ENCODE measurements around the gene PTPRN2.
A peak's percentile ranks its signal among the peaks of the same experiment; 100 is the strongest.

The PTPRN2 gene

DNA sequence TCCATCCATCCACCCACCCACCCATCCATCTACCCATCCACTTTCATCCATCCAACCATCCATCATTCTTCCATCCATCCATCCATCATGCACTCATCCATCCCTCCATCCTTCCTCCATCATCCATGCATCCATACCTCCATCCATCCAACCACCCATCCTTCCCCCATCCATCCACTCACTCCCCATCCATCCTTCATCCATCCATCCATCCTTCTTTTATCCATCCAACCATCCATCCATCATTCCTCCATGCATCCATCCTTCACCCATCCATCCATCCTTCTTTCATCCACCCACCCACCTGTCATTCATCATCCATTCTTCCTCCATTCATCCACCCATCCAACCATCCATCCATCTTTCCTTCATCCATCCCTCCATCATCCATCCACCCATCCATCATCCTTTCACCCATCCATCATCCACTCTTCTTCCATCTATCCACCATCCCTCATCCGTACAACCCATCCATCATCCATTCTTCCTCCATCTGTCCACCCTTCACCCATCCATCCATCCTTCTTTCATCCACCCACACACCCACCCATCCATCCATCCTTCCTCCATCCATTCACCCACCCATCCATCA is 822.6 kb downstream of the PTPRN2 start:
- no peak for TF ChIP-seq JUND (IDR thresholded peaks at IDR 0.05; ENCODE audit: low read depth)
- in situ Hi-C loops (cut with HindIII; ENCODE audit: low pct_unique_long_range_greater_than_20kb, low sequenced_read_pairs), result no loop called here
- no peak for DNase-seq (ENCODE audit: low read depth in 1 of 2, low spot score in 1 of 2)

DNA sequence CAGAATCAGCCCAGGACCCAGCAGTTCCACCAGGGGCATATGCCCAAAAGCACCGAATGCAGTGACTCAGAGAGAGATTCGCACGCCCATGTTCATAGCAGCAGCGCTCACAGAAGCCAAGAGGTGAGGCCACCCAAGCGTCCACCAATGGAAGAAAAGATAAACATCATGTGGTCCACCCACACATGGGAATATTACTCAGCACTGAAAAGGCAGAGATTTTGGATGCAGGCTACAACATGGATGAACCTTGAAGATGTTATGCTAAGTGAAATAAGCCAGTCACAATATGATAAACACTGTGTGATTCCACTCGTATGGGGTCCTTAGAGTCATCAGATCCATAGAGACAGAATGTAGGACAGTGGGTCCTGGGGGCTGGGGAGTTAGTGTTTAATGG is 823.4 kb downstream of the PTPRN2 start:
- in situ Hi-C loops (cut with HindIII; ENCODE audit: low pct_unique_long_range_greater_than_20kb, low sequenced_read_pairs), result no loop called here
- no peak for DNase-seq (ENCODE audit: low read depth in 1 of 2, low spot score in 1 of 2)
- no peak for TF ChIP-seq JUND (IDR thresholded peaks at IDR 0.05; ENCODE audit: low read depth)

DNA sequence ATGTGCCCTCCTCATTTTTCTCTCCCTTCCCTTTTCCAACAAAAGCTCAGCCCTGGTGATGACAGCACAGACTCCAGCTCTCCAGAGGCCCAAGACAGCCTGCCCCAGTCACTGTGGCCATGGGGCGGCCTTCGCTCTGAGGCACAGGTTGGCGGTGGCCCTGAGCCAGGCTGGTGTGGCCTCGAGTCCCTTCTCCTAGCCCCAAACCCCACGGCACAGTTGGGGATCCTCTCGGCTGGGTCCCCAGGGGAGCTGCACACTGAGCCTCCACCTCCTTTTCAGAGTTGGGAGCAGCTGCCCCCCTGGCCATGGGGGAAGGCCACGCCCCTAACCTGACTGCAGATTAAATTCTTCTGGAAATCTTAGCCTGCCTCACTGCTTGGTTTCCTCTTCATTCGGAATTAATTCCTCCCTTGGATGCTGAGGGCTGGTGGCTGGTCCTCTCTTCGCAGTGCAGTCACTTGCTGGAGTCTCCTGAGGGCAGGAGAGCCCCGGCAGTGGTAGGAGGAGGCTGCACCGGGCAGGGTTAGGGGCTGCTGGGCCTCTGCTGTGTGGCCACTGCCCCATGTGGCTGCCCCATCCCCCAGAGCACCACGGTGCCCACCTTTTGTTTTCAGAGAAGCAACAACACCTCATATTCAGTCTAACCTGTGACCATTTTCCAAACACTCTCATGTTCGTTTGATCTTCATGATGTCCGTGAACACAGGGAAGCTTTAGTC is 824.2 kb downstream of the PTPRN2 start:
- in situ Hi-C loops (cut with HindIII; ENCODE audit: low pct_unique_long_range_greater_than_20kb, low sequenced_read_pairs), result no loop called here
- no peak for DNase-seq (ENCODE audit: low read depth in 1 of 2, low spot score in 1 of 2)
- no peak for TF ChIP-seq JUND (IDR thresholded peaks at IDR 0.05; ENCODE audit: low read depth)

DNA sequence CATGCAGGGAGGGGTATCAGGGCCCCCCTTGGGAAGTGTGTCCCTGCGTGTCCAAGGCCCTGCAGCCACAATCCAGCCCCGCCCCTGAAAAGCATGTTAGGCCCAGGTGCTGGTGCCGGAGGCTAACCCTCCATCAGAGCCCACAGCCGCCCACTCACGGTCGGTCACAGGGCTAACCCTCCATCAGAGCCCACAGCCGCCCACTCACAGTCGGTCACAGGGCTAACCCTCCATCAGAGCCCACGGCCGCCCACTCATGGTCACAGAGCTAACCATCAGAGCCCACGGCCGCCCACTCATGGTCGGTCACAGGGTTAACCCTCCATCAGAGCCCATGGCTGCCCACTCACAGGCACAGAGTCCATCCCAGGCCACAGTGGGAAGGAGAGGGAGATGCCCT is 824.8 kb downstream of the PTPRN2 start:
- no peak for TF ChIP-seq JUND (IDR thresholded peaks at IDR 0.05; ENCODE audit: low read depth)
- in situ Hi-C loops (cut with HindIII; ENCODE audit: low pct_unique_long_range_greater_than_20kb, low sequenced_read_pairs), result no loop called here

GRCh38 chr7:157760004-157760730 is 827.5 kb downstream of the PTPRN2 start:
- peak in 1 of 2 experiments; percentile 23 for DNase-seq (ENCODE audit: low read depth in 1 of 2, low spot score in 1 of 2)
- in situ Hi-C loops (cut with HindIII; ENCODE audit: low pct_unique_long_range_greater_than_20kb, low sequenced_read_pairs), result no loop called here
- TF ChIP-seq JUND (IDR thresholded peaks at IDR 0.05; ENCODE audit: low read depth), result no peak

More for the DNA sequence above, 824.8 kb downstream of the PTPRN2 start:
- DNase-seq (ENCODE audit: low read depth in 1 of 2, low spot score in 1 of 2), result no peak

DNA sequence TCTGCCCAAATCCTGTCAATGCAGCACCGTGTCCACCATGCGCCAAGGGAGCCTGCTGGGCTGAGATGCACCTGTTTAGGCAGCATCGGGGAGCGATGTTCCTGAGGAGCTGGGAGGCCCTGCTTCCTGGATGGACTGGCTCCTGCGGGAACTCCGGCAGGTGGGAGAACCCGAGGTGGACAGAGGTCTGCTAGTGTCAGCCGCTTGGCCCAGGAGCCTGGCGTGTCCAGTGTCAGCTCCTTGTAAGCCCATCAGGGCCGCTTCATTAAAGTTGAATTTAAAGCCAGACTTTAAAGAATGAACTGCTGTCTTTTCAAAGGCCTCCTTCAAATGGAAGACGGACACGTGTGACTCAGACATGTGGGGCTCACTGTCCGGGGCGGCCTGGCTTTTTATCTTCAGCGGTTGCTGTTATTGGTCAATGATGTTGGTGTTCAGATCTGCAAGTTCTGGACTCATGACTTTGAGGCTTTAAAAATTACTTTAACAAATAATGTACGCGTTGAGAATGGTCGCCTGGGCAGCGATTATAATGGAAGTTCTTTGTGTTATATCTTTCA is 828.3 kb downstream of the PTPRN2 start:
- in situ Hi-C loops (cut with HindIII; ENCODE audit: low pct_unique_long_range_greater_than_20kb, low sequenced_read_pairs), result no loop called here
- no peak for TF ChIP-seq JUND (IDR thresholded peaks at IDR 0.05; ENCODE audit: low read depth)
- no peak for DNase-seq (ENCODE audit: low read depth in 1 of 2, low spot score in 1 of 2)

DNA sequence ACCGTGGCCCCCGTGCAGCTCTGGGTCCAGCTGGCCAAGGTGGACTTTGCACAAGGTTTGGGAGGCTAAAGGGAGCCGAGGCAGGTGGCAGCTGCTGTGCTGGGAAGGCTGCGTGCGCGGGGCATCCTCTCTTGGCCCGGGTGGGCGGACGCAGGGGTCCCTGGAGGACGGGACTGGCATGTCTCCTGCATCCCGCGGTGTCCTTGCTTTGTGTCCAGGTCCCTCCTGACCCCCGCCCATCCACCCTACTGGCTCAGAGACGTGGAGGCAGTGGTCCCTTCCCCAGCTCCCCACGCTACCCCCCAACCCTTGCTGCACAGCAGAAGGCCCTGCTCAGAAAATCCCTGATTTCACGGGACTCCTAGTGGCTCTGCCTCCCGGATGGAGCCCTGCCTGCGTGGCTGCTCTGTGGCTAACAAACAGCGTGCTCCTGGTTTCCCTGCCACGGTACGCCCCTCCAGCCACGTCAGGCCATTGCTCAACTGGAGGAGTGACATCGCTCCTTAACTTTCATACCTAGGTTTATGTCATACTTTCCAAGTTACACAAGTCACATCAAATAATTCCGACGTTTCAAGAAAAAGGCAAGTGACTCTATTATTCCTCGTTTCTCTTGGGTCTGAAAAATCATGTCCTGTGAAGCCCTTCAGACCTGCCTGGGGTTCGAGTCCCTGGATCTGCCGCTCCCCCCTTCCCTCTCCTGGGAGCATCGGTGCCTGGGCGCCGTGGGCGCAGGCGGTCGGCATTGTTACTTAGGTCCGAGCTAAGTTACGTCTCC is 829.0 kb downstream of the PTPRN2 start:
- TF ChIP-seq JUND (IDR thresholded peaks at IDR 0.05; ENCODE audit: low read depth), result no peak
- in situ Hi-C loops (cut with HindIII; ENCODE audit: low pct_unique_long_range_greater_than_20kb, low sequenced_read_pairs), result no loop called here
- no peak for DNase-seq (ENCODE audit: low read depth in 1 of 2, low spot score in 1 of 2)

DNA sequence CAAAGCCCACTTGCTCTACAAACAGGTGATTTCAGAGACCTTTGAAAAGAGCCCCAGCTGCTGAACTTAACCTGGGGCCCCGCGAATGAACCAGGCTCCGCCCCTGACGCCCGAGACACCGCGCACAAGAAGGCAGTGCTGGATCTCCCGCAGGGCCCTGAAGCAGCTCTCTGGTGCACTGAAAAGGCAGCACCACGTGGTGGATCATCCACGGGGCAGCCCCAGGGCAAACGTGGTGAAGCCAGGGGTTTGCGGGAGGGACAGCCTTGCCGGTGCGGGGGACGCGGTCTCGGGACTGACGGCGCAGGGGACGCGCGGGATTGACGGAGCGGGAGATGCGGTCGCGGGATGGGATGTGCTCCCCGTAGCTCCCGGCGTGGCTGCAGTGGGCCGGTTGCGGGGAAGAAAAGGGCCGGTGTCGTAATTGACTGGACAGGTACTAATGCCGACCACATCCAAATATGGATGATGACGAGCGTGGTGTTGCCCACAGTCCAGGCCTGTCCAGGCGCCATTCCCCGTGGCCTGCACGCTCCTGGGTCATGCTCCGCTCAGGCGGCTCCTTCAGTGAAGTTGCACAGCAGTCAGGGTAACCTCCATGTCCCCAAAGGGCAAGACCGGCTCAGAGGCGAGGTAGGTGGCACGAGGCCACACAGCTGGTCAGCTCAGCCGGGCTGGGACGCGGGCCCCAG is 829.7 kb downstream of the PTPRN2 start:
- DNase-seq (ENCODE audit: low read depth in 1 of 2, low spot score in 1 of 2), result no peak
- in situ Hi-C loops (cut with HindIII; ENCODE audit: low pct_unique_long_range_greater_than_20kb, low sequenced_read_pairs), result no loop called here
- no peak for TF ChIP-seq JUND (IDR thresholded peaks at IDR 0.05; ENCODE audit: low read depth)

- in situ Hi-C loops (cut with HindIII; ENCODE audit: low pct_unique_long_range_greater_than_20kb, low sequenced_read_pairs), result no loop called here
- no peak for TF ChIP-seq JUND (IDR thresholded peaks at IDR 0.05; ENCODE audit: low read depth)
- no peak for DNase-seq (ENCODE audit: low read depth in 1 of 2, low spot score in 1 of 2)
Observed at GRCh38 chr7:157757211-157757610, 830.4 kb downstream of the PTPRN2 start.

GRCh38 chr7:157755741-157756140 is 831.9 kb downstream of the PTPRN2 start:
- no peak for TF ChIP-seq JUND (IDR thresholded peaks at IDR 0.05; ENCODE audit: low read depth)
- in situ Hi-C loops (cut with HindIII; ENCODE audit: low pct_unique_long_range_greater_than_20kb, low sequenced_read_pairs), result no loop called here
- DNase-seq (ENCODE audit: low read depth in 1 of 2, low spot score in 1 of 2), result no peak

GRCh38 chr7:157754416-157754790 is 833.2 kb downstream of the PTPRN2 start:
- in situ Hi-C loops (cut with HindIII; ENCODE audit: low pct_unique_long_range_greater_than_20kb, low sequenced_read_pairs), result no loop called here
- TF ChIP-seq JUND (IDR thresholded peaks at IDR 0.05; ENCODE audit: low read depth), result no peak
- no peak for DNase-seq (ENCODE audit: low read depth in 1 of 2, low spot score in 1 of 2)

All from T47D (cell line).